ENCODE data around the gene CHD6.

GRCh38 chr20:41655962-41656618 lies 37.9 kb upstream of the CHD6 start:
- TF ChIP-seq CTCF (IDR thresholded peaks at IDR 0.05) (no peak), POLR2A (IDR thresholded peaks at IDR 0.05) (no peak)
